Colonic mucosa (tissue), 4 donors: ENCODE measurements around the gene PTRHD1. TPM values are rescaled to one million over a fixed set of nuclear protein-coding genes. Genes with fewer than 3 reads are reported as not detected.

Experiments
- DNase-seq: peaks from one replicate; pipeline ENCODE4 v3.0.0-alpha.2; 2020
- H3K27ac ChIP-seq: fragments of 200-600 bp; one replicate; pipeline ENCODE4 v1.8.0; 2021
- H3K27me3 ChIP-seq: fragments of 200-600 bp; one replicate; pipeline ENCODE4 v1.8.0; 2021
- H3K36me3 ChIP-seq: fragments of 200-600 bp; one replicate; pipeline ENCODE4 v1.8.0; 2021
- H3K4me1 ChIP-seq: fragments of 200-600 bp; one replicate; pipeline ENCODE4 v1.8.0; 2021; ENCODE audit warnings: mild to moderate bottlenecking
- H3K4me3 ChIP-seq: fragments of 200-600 bp; one replicate; pipeline ENCODE4 v1.8.0; 2021
- H3K9ac ChIP-seq, 2 donors: one replicate each; pipeline ENCODE4 v1.7.0; 2013; ENCODE audit warnings: control low read depth in 2 of 2, low read depth in 2 of 2, low read length in 2 of 2
- H3K9me3 ChIP-seq: fragments of 200-600 bp; one replicate; pipeline ENCODE4 v1.8.0; 2021
- intact Hi-C: fragments of 100-400 bp; cut with DNase I; formaldehyde crosslinking; loops from one replicate; pipeline ENCODE4 v1.14.1; 2022
- total RNA-seq, 2 donors: library from RNA; stranded (reverse); fragmentation: NEBNext Ultra II Directional in 1 of 2; extraction: Animal tissue kit (Norgen Biotek cat#: 25700) in 1 of 2; gene quantifications; one replicate each; pipeline ENCODE4 v1.2.1, GENCODE V29; 2021
- TF ChIP-seq, protein P1 (sequence below): fragments of 200-600 bp; IDR thresholded peaks from one replicate; pipeline ENCODE4 v1.8.0; 2022; ENCODE audit warnings: antibody characterized with exemption, mild to moderate bottlenecking
- donor health status: healthy.
- donor health status: DM: no; HTN: no; CAD: no.
- donor health status: DM: no; HTN: no; CAD: no.

Gene PTRHD1
- total RNA-seq, 2 donors from 2014 or later = 38.2 to 47.6 TPM

DNA sequence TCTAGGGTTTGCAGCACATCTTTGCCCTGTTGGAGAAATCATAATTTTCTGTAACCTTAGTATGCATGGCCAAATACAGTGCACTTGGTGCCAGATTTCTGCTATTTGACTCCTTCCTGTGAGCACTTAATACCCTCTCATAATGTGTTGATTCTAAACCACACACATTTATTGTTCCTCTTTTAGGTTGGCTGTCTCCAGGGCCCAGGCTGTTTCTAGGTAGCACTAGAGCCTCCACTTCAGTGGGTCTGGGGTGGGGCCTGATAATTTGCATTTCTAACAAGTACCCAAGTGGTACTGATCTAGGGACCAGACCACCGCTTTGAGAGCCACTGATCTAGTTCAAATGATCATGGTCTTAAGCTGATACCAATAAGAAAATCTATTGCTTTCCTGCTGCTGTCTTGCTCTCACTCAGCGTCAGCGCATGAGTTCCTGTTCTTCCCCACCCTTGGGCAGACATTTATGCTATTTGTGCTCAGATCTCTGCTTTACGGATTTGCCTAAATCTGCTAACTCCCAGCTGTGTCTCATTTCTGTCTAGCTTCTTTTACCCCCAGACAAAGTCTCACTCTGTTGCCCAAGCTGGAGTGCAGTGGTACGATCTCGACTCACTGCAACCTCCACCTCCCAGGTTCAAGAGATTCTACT lies 7.4 kb downstream of the PTRHD1 start:
- Histone ChIP-seq H3K4me1 (no peaks in the 10 kb centered on the region), H3K9me3 (no peaks in the 10 kb centered on the region), H3K4me3 (no peak overlapping the region), H3K9ac (no peak overlapping the region), H3K27ac (no peak overlapping the region), H3K36me3 (no peaks in the 10 kb centered on the region), H3K27me3 (no peaks in the 10 kb centered on the region)
- intact Hi-C loops = no loop called here
- no peak for DNase-seq
- TF ChIP-seq, protein P1, sequence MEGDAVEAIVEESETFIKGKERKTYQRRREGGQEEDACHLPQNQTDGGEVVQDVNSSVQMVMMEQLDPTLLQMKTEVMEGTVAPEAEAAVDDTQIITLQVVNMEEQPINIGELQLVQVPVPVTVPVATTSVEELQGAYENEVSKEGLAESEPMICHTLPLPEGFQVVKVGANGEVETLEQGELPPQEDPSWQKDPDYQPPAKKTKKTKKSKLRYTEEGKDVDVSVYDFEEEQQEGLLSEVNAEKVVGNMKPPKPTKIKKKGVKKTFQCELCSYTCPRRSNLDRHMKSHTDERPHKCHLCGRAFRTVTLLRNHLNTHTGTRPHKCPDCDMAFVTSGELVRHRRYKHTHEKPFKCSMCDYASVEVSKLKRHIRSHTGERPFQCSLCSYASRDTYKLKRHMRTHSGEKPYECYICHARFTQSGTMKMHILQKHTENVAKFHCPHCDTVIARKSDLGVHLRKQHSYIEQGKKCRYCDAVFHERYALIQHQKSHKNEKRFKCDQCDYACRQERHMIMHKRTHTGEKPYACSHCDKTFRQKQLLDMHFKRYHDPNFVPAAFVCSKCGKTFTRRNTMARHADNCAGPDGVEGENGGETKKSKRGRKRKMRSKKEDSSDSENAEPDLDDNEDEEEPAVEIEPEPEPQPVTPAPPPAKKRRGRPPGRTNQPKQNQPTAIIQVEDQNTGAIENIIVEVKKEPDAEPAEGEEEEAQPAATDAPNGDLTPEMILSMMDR = no peak

DNA sequence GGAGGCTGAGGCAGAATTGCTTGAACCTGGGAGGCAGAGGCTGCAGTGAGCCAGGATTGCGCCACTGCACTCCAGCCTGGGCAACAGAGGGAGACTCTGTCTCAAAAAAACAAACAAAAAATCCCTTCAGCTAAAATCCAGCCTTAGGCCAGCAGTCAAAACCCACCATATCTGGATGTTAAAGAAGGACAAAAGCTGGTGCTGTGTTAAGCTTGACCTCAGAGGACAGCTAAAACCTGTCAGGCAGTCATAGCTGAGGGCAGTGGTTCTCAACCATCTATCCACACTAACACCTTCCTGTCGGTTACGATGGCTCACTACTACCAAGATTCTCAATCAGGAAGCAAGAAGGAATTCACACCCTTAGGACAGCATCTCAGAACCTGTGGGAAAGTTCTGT lies 9.6 kb downstream of the PTRHD1 start:
- no peaks in the 10 kb centered on the region for H3K27me3 ChIP-seq
- H3K36me3 ChIP-seq = no peaks in the 10 kb centered on the region
- TF ChIP-seq, protein P1 = no peak
- H3K9me3 ChIP-seq = no peaks in the 10 kb centered on the region
- H3K27ac ChIP-seq = no peak overlapping the region
- H3K4me3 ChIP-seq = no peak overlapping the region
- DNase-seq = no peak
- H3K4me1 ChIP-seq = no peaks in the 10 kb centered on the region
- intact Hi-C loops = no loop called here
- H3K9ac ChIP-seq = no peak overlapping the region

DNA sequence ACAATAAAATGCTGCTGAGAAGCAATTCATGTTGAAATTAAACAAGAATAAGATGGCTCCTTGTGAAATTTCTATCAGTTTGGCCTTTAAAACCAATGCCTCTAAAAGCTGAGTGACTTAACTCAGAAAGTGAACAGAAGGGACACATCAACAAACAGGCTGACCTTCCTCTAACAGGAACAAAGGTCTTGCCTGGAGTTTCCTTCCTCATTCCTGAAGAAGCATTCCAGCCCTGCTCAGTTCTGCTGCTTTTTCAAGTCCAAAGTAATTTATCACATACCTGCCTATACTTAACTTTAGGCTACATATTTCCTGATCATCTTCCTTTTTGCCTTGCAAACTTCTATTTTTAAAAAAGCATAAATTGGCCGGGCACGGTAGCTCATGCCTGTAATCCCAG lies 14.1 kb downstream of the PTRHD1 start:
- H3K27ac ChIP-seq = no peak overlapping the region
- H3K36me3 ChIP-seq = no peaks in the 10 kb centered on the region
- no peak overlapping the region for H3K4me3 ChIP-seq
- intact Hi-C loops = no loop called here
- H3K9me3 ChIP-seq = no peaks in the 10 kb centered on the region
- H3K9ac ChIP-seq = no peak overlapping the region
- no peaks in the 10 kb centered on the region for H3K27me3 ChIP-seq
- H3K4me1 ChIP-seq = no peaks in the 10 kb centered on the region
- no peak for DNase-seq
- TF ChIP-seq, protein P1 = no peak

DNA sequence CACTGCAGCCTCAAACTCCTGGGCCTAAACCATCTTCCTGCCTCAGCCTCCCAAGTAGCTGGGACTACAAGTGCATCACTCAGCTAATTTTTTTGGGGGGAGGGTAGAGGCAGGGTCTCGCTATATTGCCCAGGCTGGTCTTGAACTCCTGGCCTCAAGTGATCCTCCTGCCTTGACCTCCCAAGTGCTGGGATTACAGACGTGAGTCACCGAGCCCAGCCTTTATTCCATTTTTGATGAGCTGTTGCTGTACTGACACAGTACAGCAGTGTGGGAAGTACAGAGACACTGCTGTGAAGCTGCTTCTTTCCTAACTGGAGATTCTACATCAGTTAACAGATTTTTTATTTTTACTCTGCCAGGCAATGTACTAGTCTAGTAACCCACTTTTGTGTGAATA lies 18.8 kb downstream of the PTRHD1 start:
- no peaks in the 10 kb centered on the region for H3K36me3 ChIP-seq
- H3K27me3 ChIP-seq = no peaks in the 10 kb centered on the region
- TF ChIP-seq, protein P1 = no peak
- no peak for DNase-seq
- H3K4me3 ChIP-seq = no peak overlapping the region
- no peaks in the 10 kb centered on the region for H3K9me3 ChIP-seq
- H3K27ac ChIP-seq = no peak overlapping the region
- no peaks in the 10 kb centered on the region for H3K4me1 ChIP-seq
- H3K9ac ChIP-seq = no peak overlapping the region
- intact Hi-C loops = no loop called here

DNA sequence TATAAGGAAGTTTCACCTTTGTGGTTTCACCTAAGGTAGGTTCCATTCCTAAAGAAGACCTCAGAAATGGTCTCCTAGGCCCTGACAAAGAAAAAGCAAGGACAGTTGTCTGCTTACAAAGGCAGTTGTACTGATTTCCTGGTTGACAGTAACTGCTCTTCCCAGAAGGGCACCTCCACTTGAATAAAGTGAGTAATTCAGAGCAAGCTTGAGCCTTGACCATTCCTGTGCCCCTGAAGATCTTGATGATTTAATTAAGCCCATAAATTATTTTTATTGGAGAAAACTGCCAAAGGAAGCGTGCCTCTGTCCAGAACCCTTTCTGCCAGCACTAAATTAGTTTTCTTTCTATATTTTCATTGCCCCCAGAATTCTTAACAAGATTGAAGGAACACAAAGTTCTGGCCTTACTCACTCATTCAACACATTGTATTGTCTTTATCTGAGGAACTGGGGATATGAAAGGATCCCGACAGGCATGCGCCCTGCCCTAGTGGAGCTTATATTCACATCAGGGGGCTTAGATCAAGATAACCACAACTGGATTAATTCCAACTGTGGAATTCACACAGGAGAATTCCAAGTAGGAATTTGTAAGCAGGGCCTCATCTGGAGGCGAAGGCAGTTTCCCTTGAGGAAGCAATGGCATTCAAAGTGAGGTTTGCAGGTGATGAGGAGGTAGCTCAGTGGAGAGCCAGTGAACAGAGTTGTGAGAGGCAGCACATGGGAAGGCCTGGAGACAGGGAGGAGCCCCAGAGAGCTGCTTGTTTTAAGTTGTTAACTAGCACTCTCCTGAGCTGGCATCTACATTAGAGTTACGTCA lies 21.2 kb downstream of the PTRHD1 start:
- no peaks in the 10 kb centered on the region for H3K4me1 ChIP-seq
- no peak for DNase-seq
- no peak overlapping the region for H3K27ac ChIP-seq
- no peaks in the 10 kb centered on the region for H3K9me3 ChIP-seq
- no peak overlapping the region for H3K4me3 ChIP-seq
- no peak overlapping the region for H3K9ac ChIP-seq
- H3K27me3 ChIP-seq = no peaks in the 10 kb centered on the region
- TF ChIP-seq, protein P1 = no peak
- no peaks in the 10 kb centered on the region for H3K36me3 ChIP-seq
- intact Hi-C loops = no loop called here
